Hepatocyte (in vitro differentiated cells): ENCODE measurements around the gene TBC1D3B. TPM values are rescaled to one million over a fixed set of nuclear protein-coding genes. Genes with fewer than 3 reads are reported as not detected.

Experiments used
- DNase-seq: peaks from one replicate; pipeline ENCODE4 v3.0.0-alpha.2; 2016; ENCODE audit warnings: low spot score
- H2AFZ ChIP-seq: fragments of 200-600 bp; sonication (generic); 2 replicates; pipeline ENCODE4 v1.6.0; 2016; ENCODE audit warnings: antibody characterized with exemption, mild to moderate bottlenecking
- H3K27ac ChIP-seq: fragments of 200-600 bp; sonication (generic); 2 replicates; pipeline ENCODE4 v1.5.1; 2016; ENCODE audit warnings: mild to moderate bottlenecking
- H3K27me3 ChIP-seq: fragments of 200-600 bp; sonication (generic); 2 replicates; pipeline ENCODE4 v1.6.1; 2016
- H3K36me3 ChIP-seq: fragments of 200-600 bp; sonication (generic); replicated peaks from 2 replicates; pipeline ENCODE4 v1.5.1; 2016; ENCODE audit warnings: low read depth; ENCODE audit not compliant: insufficient read depth
- H3K4me1 ChIP-seq: fragments of 200-600 bp; sonication (generic); 2 replicates; pipeline ENCODE4 v1.5.1; 2016; ENCODE audit warnings: mild to moderate bottlenecking, moderate library complexity; ENCODE audit not compliant: insufficient read depth
- H3K4me2 ChIP-seq: fragments of 200-600 bp; sonication (generic); 2 replicates; pipeline ENCODE4 v1.6.0; 2016
- H3K4me3 ChIP-seq: fragments of 200-600 bp; sonication (generic); 2 replicates; pipeline ENCODE4 v1.5.1; 2016; ENCODE audit warnings: mild to moderate bottlenecking
- H3K79me2 ChIP-seq: fragments of 200-600 bp; sonication (generic); 2 replicates; pipeline ENCODE4 v1.6.0; 2017; ENCODE audit warnings: mild to moderate bottlenecking
- H3K9me2 ChIP-seq: fragments of 200-600 bp; sonication (generic); replicated peaks from 2 replicates; pipeline ENCODE4 v1.6.0; 2017; ENCODE audit warnings: mild to moderate bottlenecking; ENCODE audit not compliant: insufficient read depth
- H3K9me3 ChIP-seq: fragments of 200-600 bp; sonication (generic); 2 replicates; pipeline ENCODE4 v1.5.1; 2016; ENCODE audit warnings: low read depth, mild to moderate bottlenecking
- H4K20me1 ChIP-seq: fragments of 200-600 bp; sonication (generic); 2 replicates; pipeline ENCODE4 v1.6.0; 2016; ENCODE audit warnings: mild to moderate bottlenecking; ENCODE audit not compliant: insufficient read depth, poor library complexity, severe bottlenecking
- EZH2 ChIP-seq: fragments of 200-600 bp; sonication (generic); IDR thresholded peaks from 2 replicates; pipeline ENCODE4 v1.6.1; 2016; ENCODE audit warnings: antibody characterized with exemption, mild to moderate bottlenecking, borderline replicate concordance
- EZH2phosphoT487 ChIP-seq: fragments of 200-600 bp; sonication (generic); IDR thresholded peaks from one replicate; pipeline ENCODE4 v1.6.1; 2018; ENCODE audit warnings: antibody characterized with exemption, mild to moderate bottlenecking, low read depth, moderate library complexity; ENCODE audit not compliant: unreplicated experiment, severe bottlenecking
- WGBS: methylation state at CpG from one replicate; pipeline ENCODE4 v1.1.6; 2016; ENCODE audit warnings: low lambda C conversion rate; ENCODE audit errors: missing lambda C conversion rate; 5-methylcytosine and 5-hydroxymethylcytosine counted together
- polyA plus RNA-seq: library from polyadenylated mRNA; unstranded; fragments of >200 nt; fragmentation: Nextera tagmentation; extraction: Ambion mirVana; gene quantifications from 2 replicates; pipeline ENCODE4 v1.2.1, GENCODE V29; 2016
- total RNA-seq: library from RNA; depleted of rRNA; stranded (reverse); fragments of >200 nt; gene quantifications from 2 replicates; pipeline ENCODE4 v1.2.3, GENCODE V29; 2014
- TF ChIP-seq, protein P1 (sequence below): fragments of 200-600 bp; sonication (generic); IDR thresholded peaks from 2 replicates; pipeline ENCODE4 v1.5.1; 2016; ENCODE audit warnings: antibody characterized with exemption, mild to moderate bottlenecking; ENCODE audit not compliant: poor library complexity

TBC1D3B gene
- total and polyA plus RNA-seq, 2 experiments from 2014 or later: 4.7 TPM; not detected in 1

DNA sequence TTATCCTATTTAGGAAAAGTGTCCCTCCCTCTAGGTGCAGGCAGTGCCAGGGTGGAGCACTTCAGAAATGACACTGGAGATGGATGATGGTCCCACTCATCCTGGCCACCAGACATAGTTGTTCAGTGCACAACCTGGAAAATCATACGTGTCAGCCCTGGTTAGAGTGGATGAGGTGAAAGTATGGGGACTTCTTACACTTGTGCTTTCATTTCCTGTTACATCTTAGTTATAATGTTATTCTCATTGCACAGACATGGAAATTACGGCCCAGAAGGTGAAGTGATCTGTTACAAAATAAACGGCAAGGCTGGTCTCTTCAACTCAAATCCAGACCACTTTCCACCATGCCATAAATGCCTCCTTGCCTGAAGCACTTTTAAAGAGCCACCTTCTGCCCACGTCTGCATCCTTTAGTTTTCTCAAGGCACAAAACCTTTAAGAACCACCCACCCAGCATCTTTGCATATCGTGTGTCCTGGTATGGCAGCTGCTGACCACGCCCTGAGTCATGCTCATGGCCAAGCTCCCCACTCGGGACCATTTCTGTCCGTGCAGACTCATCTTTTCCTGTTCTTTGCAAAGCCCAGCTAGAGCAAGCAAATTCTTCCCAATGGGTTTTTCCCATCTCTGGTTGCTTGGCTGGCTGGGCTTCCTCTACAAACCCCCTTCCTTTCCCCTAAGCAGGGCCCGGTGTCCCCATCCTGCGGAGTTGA lies 22.4 kb downstream of the TBC1D3B start:
- H3K4me1 ChIP-seq: no peaks in the 10 kb centered on the region
- H3K36me3 ChIP-seq: no peaks in the 10 kb centered on the region
- no peaks in the 10 kb centered on the region for H4K20me1 ChIP-seq
- no peak overlapping the region for H3K4me3 ChIP-seq
- TF ChIP-seq, protein P1, sequence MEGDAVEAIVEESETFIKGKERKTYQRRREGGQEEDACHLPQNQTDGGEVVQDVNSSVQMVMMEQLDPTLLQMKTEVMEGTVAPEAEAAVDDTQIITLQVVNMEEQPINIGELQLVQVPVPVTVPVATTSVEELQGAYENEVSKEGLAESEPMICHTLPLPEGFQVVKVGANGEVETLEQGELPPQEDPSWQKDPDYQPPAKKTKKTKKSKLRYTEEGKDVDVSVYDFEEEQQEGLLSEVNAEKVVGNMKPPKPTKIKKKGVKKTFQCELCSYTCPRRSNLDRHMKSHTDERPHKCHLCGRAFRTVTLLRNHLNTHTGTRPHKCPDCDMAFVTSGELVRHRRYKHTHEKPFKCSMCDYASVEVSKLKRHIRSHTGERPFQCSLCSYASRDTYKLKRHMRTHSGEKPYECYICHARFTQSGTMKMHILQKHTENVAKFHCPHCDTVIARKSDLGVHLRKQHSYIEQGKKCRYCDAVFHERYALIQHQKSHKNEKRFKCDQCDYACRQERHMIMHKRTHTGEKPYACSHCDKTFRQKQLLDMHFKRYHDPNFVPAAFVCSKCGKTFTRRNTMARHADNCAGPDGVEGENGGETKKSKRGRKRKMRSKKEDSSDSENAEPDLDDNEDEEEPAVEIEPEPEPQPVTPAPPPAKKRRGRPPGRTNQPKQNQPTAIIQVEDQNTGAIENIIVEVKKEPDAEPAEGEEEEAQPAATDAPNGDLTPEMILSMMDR: no peak
- TF ChIP-seq EZH2phosphoT487 (no peak), EZH2 (no peak)
- no peak for DNase-seq
- H3K4me2 ChIP-seq: no peak overlapping the region
- no peaks in the 10 kb centered on the region for H3K9me2 ChIP-seq
- H3K79me2 ChIP-seq: no peaks in the 10 kb centered on the region
- 86% methylated on average over 10 of the region's 10 CpGs for WGBS
- peaks cover 14% of the 10 kb centered on the region for H3K27me3 ChIP-seq
- no peak overlapping the region for H2AFZ ChIP-seq
- no peaks in the 10 kb centered on the region for H3K9me3 ChIP-seq
- no peak overlapping the region for H3K27ac ChIP-seq

DNA sequence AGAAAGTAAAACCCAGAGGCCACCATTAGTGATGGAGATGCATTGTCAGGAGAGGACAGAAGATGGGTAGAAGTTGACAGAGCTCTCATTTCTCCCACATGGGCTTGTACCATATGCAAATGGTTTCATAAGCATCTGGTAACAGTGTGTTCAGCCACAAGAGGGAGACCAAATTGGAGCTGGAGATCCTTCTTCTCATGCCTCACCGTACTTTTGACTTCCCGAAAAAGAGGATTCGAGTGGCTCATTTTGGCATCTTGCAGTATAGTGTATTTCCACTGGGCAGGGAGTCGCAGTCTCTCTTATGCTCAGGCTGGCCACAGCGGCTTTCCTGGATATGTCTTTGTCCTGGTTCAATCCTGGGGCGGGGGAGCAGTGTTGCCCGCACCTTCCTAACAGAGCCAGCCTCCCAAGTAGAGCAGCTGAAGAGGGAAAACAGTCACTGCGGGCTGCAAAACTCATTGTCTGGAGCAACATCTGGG lies 23.8 kb downstream of the TBC1D3B start:
- WGBS: 91% methylated on average over 8 of the region's 8 CpGs
- no peaks in the 10 kb centered on the region for H4K20me1 ChIP-seq
- TF ChIP-seq EZH2phosphoT487 (no peak), EZH2 (no peak)
- TF ChIP-seq, protein P1: peak; percentile 7

DNA sequence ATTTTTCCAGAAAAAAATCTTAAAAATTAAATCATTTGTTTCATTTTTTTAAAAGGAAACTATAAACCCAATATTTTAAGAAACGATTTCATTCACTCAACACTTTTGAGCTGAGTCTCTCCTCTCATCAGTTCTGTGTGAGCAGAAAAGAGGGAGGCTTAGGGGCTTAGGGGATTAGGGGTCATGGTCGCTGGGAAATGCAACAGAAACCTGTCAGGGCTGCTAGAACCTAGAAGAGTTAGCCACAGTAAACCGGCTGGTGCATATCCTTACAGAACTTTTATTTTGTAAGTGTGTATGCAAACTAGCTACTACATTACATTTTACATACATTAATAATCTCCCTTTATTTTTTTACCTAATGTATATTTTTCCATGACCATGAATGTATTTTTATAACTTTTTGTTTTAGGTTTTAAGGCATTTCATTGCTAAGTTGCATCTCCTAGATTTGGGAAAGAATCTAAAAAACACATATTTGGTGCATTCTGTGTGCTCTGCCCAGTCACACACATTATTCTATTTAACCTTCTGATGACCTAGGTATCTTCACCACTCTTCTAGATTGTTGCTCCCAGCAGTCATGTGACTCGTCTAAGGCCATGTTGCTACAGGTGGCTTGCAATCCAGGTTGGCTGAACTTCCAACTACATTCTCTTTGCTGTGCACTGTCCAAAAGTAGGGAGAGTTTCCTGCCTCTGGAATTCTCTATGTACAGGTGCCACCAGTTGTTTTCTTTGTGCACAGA lies 24.4 kb downstream of the TBC1D3B start:
- H3K27me3 ChIP-seq: peaks cover 14% of the 10 kb centered on the region
- H3K4me3 ChIP-seq: no peak overlapping the region
- 51% methylated on average over 4 of the region's 4 CpGs for WGBS
- TF ChIP-seq, protein P1: no peak
- no peak for TF ChIP-seq EZH2
- TF ChIP-seq EZH2phosphoT487: no peak
- H3K4me2 ChIP-seq: no peak overlapping the region
- no peaks in the 10 kb centered on the region for H4K20me1 ChIP-seq
- H3K27ac ChIP-seq: no peak overlapping the region
- no peaks in the 10 kb centered on the region for H3K9me2 ChIP-seq
- no peaks in the 10 kb centered on the region for H3K9me3 ChIP-seq
- no peak overlapping the region for H2AFZ ChIP-seq
- no peak for DNase-seq
- H3K36me3 ChIP-seq: no peaks in the 10 kb centered on the region
- no peaks in the 10 kb centered on the region for H3K4me1 ChIP-seq
- H3K79me2 ChIP-seq: no peaks in the 10 kb centered on the region

More for the DNA sequence above, 23.8 kb downstream of the TBC1D3B start:
- no peaks in the 10 kb centered on the region for H3K9me3 ChIP-seq
- peaks cover 14% of the 10 kb centered on the region for H3K27me3 ChIP-seq
- DNase-seq: no peak
- no peak overlapping the region for H3K4me2 ChIP-seq
- no peaks in the 10 kb centered on the region for H3K4me1 ChIP-seq
- H3K9me2 ChIP-seq: no peaks in the 10 kb centered on the region
- no peak overlapping the region for H3K4me3 ChIP-seq
- no peaks in the 10 kb centered on the region for H3K36me3 ChIP-seq
- H3K27ac ChIP-seq: no peak overlapping the region
- H3K79me2 ChIP-seq: no peaks in the 10 kb centered on the region
- H2AFZ ChIP-seq: no peak overlapping the region
